ENCODE results near the gene LPP. TPM values are rescaled to one million over a fixed set of nuclear protein-coding genes. Genes with fewer than 3 reads are reported as not detected.

LPP gene
- total RNA-seq, 2 donors from 2014 or later, result 170 to 246 TPM

DNA sequence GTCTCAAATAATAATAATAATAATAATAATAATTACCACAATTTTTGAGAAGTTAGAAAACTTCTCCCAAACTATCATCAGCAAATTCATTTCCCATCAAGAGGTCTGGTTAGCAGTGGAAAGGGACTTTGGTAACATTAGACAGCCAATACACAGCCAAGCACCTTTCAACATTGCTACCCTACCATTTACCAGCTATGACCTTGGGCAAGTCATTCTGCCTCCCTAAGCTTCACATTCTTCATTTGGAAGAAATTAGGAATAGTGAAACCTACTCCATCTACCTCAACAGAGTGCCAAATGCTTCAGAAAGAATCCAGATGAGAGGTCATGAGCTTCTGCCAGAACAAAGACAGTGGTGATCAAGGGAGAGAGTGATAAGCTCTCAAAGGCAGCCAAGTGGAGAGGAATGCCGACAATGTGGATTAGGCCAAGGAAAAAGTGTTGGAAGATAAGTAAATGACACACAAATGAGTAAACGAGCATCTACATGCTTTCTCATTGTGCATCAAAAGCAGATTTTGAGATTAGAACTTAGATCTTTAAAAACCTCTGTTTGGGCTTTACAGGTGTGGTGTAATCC, 42.9 kb upstream of the LPP start:
- Histone ChIP-seq H3K4me3 (no peak overlapping the region), H3K4me1 (no peaks in the 10 kb centered on the region), H3K9me3 (no peaks in the 10 kb centered on the region), H3K27ac (no peak overlapping the region), H3K36me3 (no peaks in the 10 kb centered on the region), H3K9ac (ENCODE audit: low read depth in 2 of 2, low read length in 2 of 2) (no peak overlapping the region), H3K27me3 (no peaks in the 10 kb centered on the region)
- intact Hi-C loops (cut with DNase I), result no loop called here
- TF ChIP-seq, protein P1, sequence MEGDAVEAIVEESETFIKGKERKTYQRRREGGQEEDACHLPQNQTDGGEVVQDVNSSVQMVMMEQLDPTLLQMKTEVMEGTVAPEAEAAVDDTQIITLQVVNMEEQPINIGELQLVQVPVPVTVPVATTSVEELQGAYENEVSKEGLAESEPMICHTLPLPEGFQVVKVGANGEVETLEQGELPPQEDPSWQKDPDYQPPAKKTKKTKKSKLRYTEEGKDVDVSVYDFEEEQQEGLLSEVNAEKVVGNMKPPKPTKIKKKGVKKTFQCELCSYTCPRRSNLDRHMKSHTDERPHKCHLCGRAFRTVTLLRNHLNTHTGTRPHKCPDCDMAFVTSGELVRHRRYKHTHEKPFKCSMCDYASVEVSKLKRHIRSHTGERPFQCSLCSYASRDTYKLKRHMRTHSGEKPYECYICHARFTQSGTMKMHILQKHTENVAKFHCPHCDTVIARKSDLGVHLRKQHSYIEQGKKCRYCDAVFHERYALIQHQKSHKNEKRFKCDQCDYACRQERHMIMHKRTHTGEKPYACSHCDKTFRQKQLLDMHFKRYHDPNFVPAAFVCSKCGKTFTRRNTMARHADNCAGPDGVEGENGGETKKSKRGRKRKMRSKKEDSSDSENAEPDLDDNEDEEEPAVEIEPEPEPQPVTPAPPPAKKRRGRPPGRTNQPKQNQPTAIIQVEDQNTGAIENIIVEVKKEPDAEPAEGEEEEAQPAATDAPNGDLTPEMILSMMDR (IDR thresholded peaks at IDR 0.05), result no peak
- no peak for DNase-seq

DNA sequence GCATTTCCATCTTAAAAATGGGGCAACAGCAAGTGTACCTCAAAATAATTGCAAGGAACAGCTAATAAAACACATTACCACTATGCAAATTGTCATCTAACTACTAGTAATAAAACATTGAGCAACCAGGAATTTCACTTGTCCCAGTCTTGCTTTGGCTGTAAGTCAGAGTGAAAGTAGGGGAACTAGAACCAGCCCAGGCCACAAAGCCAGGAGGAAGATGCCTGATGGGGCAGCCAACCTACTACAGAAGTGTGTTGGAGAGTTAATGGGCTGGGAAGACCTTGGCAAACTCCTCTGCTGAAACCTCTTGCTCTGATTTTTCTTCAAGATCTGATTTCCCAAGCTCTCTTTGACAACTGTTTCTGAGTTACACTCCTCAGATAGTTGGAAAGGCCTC, 40.2 kb upstream of the LPP start:
- Histone ChIP-seq H3K4me3 (no peak overlapping the region), H3K36me3 (no peaks in the 10 kb centered on the region), H3K9me3 (no peaks in the 10 kb centered on the region), H3K9ac (ENCODE audit: low read depth in 2 of 2, low read length in 2 of 2) (no peak overlapping the region), H3K27ac (no peak overlapping the region), H3K4me1 (no peaks in the 10 kb centered on the region), H3K27me3 (no peaks in the 10 kb centered on the region)
- intact Hi-C loops (cut with DNase I), result no loop called here
- DNase-seq, result no peak
- TF ChIP-seq, protein P1 (IDR thresholded peaks at IDR 0.05), result no peak

DNA sequence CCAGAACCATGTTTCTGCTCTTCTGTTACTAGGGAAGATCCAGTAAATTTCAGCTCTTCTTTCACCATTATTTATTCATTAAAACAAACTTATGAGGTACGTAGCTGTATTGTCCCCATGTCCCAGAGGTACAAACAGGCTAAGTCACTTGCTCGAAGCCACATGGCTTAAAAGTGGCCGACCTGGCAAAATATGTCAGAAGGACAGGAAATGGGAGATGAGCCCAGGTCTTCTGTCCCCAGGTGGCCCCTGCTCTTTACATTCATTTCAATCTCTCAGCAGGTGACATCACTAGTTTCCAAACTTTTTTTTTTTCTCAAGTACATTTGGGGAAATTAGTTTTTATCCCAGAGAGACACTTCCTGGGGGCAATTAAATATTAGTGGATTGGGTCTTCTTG, 34.1 kb upstream of the LPP start:
- H3K9me3 ChIP-seq, result no peaks in the 10 kb centered on the region
- H3K36me3 ChIP-seq, result no peaks in the 10 kb centered on the region
- H3K4me1 ChIP-seq, result no peaks in the 10 kb centered on the region
- H3K27ac ChIP-seq, result no peak overlapping the region
- no peaks in the 10 kb centered on the region for H3K27me3 ChIP-seq
- no peak overlapping the region for H3K4me3 ChIP-seq
- intact Hi-C loops (cut with DNase I), result no loop called here
- no peak overlapping the region for H3K9ac ChIP-seq (ENCODE audit: low read depth in 2 of 2, low read length in 2 of 2)
- DNase-seq, result no peak
- TF ChIP-seq, protein P1 (IDR thresholded peaks at IDR 0.05), result no peak

DNA sequence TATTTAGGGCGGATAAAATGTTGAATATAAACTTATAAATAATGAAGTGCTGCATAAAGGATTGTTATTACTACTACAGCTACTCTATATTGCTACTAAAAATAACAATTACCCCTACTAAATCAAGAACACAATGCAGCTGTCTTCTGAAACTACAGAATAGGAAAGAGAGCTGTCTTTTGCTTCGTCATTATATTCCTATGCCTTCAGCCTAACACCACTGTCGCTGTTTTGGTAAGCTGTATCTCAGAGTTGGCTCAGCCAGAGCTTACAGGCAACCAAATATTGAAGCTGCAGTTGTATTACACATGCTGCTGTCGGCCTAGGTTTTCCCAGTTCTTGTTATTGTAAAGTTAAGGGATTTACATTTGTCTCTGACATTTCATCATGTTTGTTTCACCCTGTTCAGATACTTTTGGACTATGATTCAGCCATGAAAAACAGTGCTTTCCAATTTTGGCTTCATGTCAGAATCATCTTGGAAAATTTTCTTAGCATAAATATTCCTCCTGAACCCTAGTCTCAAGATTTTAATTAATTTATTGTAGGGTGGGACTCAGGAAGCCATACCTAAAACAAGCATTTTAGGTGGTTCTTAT, 31.3 kb upstream of the LPP start:
- no peaks in the 10 kb centered on the region for H3K4me1 ChIP-seq
- no peak overlapping the region for H3K9ac ChIP-seq (ENCODE audit: low read depth in 2 of 2, low read length in 2 of 2)
- no peaks in the 10 kb centered on the region for H3K27me3 ChIP-seq
- peak overlapping the region; percentile 28 for H3K27ac ChIP-seq
- no peaks in the 10 kb centered on the region for H3K9me3 ChIP-seq
- no peak overlapping the region for H3K4me3 ChIP-seq
- H3K36me3 ChIP-seq, result no peaks in the 10 kb centered on the region
- TF ChIP-seq, protein P1 (IDR thresholded peaks at IDR 0.05), result no peak
- no peak for DNase-seq
- intact Hi-C loops (cut with DNase I), result no loop called here

DNA sequence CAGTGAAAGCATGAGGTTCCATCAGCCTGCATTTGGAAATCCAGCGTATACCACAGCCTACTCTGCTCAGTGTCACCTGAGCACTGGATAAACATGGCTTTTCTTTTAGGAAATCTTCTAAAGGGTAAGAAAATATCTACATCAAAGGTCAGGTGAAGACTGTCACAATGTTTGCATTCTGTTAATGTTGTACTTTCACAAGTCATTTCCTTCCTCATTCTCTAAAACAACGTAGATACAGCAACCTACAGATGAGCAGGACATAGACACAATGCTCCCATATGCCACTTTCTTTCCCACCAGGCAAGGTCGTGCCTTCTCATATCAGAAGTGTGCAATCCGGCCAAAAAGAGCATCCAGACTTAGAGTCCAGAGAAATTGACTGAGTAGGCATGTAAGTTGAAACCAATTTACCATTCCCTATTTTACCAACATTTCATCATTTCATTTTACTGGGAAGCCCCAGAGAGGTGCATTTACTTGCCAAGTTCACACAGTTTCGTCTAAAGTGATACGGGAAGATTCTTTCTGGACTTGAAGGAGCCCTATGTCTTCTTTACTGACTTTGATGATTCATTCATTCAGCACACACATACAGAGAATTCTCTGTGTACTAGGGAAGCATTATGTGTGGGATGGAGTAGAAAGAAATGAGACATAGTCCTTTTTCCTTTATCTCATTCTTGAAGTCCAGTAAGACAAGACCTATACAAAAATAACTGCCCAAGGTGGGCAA, 30.6 kb upstream of the LPP start:
- Histone ChIP-seq H3K4me3 (no peak overlapping the region), H3K9me3 (no peaks in the 10 kb centered on the region), H3K4me1 (no peaks in the 10 kb centered on the region), H3K27ac (peak overlapping the region; percentile 28), H3K27me3 (no peaks in the 10 kb centered on the region), H3K36me3 (no peaks in the 10 kb centered on the region), H3K9ac (ENCODE audit: low read depth in 2 of 2, low read length in 2 of 2) (no peak overlapping the region)
- DNase-seq, result no peak
- intact Hi-C loops (cut with DNase I), result no loop called here
- TF ChIP-seq, protein P1 (IDR thresholded peaks at IDR 0.05), result no peak

All from colonic mucosa (tissue), 4 donors.